ENCODE data around the gene BTNL9.
"Not testable (repeated sequence)": the region's sequence is repeated elsewhere in the genome, so short reads cannot be mapped to it uniquely, and the experiment has no call there.

The BTNL9 gene

DNA sequence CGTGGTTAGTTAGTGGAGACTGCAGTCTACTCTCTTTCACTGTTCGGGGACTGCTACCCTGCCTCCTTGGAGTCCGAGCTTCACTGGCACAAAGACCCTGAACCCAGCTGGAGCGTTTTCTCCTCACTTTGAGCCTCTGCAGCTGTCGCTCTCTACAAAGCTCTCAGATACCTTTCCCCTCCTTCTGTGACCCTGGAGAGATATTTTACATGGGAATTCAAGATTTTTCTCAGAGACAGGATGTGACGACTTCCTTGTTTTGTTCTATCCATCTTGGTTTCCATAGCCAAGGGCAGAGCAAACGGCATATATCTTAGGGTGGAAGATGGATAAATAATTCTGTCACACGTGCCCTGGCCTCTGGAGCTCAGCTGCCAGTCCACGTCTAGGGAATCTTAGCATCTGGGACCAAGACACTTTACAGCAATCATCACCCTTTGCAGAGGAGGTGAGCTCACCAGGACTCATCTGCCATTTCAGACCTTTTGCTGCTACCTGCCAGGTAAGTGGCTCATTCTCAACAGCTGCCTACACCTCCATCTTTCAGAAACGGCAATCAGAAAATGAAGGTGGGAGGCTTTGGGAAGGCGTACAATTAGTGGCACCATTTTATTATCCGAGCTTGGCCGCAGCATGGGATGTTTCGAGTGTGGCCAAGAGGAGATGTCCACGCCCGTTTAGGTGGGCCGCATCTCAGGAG, at the start of gene BTNL9:
TSS of gene BTNL9 (plus strand) at position 336 of the 700 bp plus-strand sequence. CDS start 5,224 bp downstream, outside the sequence.
- DNase-seq, result no peak

DNA sequence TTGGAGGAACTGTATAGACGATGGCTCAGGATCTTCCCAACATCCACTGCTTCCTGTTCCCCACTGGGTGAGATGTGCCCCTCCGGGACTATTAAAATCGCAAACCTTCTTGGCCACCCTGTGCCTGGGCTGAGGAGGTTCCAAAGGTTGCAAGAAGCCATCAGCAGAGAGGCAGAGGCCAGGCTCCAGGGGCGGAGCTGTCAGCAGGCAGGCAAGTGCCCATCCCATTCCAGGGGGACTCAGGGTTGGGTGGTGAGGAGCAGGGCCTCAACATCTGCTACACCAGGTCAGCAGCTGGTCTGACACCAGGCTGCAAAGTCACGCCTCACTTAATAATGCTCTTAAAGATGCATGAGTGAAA, 49.2 kb upstream of the BTNL9 start:
- DNase-seq, result no peak

DNA sequence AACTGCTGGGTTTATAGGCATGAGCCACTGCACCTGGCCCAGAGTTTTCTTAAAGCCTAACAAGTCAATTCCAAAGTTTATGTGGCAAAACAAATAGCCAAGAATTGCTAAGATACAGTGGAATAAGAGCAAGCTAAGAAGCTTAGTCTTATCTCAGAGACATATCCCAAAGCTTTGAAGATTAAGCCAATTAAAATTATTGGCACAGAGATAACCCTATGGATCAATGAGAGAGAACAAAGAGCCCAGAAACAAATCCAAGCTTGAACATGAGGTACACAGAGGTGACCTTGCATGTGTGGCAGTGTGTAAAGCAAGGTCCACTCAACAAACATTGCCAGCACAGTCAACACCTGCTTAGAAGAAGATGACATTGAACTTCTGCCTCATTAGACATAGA, 38.1 kb upstream of the BTNL9 start:
- DNase-seq, result no peak

DNA sequence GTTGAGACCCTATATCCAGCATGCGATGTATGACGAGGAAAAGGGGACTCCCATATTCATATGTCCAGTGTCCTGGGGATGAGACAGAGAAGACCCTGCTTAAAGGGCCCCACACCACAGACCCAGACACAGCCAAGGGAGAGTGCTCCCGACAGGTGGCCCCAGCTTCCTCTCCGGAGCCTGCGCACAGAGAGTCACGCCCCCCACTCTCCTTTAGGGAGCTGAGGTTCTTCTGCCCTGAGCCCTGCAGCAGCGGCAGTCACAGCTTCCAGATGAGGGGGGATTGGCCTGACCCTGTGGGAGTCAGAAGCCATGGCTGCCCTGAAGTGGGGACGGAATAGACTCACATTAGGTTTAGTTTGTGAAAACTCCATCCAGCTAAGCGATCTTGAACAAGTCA, 34.3 kb upstream of the BTNL9 start:
- DNase-seq, result no peak

DNA sequence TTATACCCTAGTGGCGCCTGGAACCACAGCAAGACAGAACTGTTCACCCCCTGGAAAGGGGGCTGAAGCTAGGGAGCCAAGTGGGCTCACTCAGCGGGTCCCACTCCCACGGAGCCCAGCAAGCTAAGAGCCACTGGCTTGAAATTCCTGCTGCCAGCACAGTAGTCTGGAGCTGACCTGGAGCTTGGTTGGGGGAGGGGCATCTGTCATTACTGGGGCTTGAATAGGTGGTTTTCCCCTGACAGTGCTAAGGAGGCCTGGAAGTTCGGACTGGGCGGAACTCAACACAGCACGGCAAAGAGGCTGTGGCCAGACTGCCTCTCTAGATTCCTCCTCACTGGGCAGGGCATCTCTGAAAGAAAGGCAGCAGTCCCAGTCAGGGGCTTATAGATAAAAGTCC, 31.9 kb upstream of the BTNL9 start:
- no peak for DNase-seq

DNA sequence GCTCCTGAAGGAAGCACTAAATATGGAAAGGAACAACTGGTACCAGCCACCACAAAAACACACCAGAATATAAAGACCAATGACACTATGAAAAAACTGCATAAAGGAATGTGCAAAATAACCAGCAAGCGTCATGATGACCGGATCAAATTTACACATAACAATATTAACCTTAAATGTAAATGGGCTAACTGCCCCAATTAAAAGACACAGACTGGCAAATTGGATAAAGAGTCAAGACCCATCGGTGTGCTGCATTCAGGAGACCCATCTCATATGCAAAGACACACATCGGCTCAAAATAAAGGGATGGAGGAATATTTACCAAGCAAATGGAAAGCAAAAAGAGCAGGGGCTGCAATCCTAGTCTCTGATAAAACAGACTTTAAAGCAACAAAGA, 30.0 kb upstream of the BTNL9 start:
- DNase-seq, result not testable (repeated sequence)

DNA sequence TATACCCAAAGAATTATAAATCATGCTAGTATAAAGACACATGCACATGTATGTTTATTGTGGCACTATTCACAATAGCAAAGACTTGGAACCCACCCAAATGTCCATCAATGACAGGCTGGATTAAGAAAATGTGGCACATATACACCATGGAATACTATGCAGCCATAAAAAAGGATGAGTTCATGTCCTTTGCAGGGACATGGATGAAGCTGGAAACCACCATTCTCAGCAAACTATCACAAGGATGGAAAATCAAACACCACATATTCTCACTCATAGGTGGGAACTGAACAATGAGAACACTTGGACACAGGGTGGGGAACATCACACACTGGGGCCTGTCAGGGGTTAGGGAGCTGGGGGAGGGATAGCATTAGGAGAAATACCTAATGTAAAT, 25.4 kb upstream of the BTNL9 start:
- DNase-seq, result not testable (repeated sequence)

DNA sequence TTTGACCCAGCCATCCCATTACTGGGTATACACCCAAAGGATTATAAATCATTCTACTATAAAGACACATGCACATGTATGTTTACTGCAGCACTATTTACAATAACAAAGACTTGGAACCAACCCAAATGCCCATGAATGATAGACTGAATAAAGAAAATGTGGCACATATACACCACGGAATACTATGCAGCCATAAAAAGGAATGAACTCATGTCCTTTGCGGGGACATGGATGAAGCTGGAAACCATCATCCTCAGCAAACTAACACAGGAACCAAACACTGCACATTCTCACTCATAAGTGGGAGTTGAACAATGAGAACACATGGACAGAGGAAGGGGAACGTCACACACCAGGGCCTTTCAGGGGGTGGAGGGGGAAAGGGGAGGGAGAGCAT, 22.6 kb upstream of the BTNL9 start:
- DNase-seq, result not testable (repeated sequence)

DNA sequence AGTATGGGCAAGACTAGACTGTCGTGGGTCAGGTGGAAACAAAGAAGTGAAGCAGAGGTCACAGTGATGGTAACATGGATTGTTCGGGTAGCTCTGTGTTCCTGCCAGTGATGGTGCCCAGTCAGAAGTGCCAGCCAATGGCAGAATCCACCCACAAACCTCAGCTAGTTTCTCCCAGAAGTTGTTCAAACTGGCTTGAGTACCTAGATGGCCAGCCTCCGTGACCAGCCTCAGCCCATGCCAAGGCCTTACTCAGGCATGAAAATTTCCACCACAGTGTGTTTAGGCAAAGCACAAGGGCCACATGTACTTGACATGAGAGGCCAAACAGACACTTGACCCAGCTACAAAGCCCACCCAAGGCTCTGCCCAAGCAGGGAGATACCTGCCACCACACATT, 19.4 kb upstream of the BTNL9 start:
- no peak for DNase-seq

DNA sequence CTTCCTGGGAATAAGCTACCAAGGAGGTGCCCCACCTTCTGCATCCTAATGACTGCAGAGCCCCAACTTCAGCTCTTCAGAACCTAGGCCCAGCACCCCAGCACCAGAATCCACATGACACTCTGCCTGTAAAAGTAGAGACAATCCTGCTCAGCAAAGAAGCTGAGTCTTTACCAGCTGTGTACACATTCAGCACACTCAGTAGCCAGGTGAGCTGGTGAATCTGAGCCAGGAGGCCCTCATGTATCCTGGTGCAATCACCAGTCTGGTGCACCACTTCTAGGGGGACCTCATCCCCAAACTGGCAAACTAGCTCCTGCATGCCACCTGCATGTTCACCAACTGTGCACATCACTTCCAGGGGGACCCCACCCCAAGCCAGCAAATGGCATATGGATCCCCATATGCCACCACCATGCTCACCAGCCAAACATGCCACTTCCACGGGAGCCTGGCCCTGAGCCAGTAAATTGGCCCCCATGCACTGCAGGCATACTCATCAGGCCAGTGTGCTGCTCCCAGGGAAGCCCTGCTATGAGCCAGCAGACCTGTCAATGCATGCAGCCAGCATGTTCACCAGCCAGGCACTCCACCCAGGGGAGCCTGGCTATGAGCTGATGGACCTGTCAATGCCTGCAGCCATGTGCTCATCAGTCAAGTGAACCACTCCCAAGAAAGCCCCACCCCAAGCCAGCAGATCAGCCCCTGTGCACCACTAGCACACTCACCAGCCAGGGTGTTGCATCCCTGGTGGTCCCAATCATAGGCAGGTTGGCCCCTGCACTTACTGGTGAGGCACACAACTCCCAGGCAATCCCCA, 15.6 kb upstream of the BTNL9 start:
- no peak for DNase-seq

DNA sequence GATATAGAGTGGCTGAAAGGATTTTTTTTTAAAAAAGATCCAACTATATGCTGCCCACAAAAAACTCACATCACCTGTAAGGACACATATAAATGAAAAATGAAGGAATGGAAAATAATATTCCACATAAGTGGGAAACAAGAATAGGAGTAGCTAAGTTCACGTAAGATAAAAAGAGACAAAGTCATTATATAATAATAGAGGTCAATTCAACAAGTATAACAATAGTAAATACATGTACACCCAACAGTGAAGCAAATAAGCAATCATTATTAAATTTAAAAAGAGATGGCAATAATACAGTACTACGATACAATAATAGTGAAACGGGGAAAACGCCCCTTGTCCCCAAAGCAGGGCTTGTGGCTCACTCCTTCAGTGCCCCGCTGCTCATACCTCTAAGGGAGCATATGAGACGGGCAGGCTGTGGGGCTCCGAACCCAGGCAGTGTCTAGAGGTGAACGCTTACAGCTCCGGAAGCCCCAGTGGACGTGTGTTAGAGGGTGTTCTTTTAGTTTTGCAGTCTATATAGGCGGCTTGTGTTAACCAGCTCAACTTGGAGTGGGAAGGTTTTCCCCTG, 12.5 kb upstream of the BTNL9 start:
- DNase-seq, result no peak

DNA sequence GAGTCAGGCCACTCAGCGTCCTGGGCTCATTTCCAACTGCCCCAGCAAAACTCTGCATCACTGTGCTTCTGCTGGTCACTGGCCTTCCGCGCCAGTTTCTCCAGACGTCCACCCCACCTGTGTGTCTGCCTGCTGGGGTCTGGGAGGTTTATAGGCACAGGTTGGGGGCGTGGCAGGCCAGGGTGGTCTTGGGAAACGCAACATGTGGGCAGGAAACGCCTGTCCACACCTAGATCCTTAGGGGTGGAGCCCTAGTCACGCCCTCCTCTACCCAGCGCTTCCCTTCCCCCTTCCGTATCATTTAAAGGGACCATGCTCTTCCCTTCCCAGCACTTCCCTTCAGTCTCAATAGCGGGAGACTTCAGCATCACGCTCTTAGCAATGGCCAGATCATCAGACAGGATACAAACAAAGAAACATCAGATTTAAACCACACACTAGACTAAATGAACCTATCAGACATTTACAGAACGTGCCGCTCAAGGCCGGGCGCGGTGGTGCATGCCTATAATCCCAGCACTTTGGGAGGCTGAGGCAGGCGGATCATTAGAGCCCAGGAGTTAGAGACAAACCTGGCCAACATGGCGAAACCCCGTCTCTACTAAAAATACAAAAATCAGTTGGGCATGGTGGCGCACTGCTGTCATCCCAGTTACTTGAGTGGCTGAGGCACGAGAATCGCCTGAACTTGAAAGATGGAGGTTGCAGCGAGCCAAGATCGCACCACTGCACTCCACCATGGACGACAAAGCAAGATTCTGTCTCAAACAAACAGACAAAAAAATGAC, 11.8 kb upstream of the BTNL9 start:
- no peak for DNase-seq

DNA sequence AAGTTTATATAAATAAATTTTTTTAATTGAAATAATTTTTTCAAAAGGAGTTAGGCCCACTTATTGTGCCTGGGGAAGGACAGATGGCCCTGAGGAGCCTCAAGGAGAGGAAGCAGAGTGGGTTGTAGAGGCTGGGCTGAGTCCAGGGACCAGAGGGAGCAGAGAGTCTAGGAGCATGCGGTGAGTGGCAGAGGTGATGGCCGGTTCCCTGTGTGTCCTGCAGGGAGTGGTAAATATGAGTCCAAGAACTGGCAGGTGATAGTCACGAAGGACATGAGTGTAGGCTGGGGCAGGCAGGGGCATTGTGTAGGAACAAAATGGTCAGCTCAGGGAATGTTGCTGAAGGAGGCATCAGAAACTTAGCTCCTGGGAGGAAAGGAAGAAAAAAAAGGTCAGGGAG, 8.3 kb upstream of the BTNL9 start:
- DNase-seq, result no peak

DNA sequence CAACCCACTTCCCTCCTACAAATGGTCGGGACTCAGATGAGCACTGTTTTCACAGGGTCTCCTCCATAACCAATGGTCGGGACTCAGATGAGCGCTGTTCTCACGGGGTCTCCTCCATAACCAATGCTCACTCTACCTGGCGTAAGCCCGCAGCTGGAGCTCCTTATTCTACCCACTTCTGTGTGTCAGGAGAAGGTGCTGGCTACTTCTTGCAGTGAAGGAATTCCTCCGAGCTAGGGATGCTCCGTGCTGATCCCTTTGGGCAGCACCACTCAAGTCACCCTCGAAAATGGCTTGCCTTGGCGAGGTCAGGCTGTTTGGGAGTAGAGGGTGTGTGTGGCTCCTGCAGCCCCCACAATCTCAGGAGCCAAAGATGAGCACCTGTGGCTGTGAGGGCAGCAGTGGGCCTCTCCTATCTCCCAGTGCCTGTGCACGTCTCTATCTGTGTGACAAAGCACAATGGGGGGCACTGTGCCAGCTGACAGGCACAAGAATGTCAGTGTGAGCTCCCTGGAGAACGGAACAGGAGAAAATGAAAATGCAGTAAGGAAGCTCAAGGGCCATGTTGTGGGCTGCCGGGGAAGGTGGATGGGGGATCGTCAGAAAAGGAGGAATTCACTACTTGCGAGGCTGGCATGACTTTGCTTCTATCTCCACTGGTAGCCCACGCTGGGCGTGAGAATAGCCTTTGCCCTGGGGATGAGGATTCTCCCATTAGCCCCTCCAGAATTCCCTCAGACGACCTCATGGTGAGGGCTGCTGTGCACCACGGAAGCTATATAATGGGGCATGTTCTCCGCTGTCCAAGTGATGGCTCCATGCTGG, 3.9 kb upstream of the BTNL9 start:
- DNase-seq, result no peak

DNA sequence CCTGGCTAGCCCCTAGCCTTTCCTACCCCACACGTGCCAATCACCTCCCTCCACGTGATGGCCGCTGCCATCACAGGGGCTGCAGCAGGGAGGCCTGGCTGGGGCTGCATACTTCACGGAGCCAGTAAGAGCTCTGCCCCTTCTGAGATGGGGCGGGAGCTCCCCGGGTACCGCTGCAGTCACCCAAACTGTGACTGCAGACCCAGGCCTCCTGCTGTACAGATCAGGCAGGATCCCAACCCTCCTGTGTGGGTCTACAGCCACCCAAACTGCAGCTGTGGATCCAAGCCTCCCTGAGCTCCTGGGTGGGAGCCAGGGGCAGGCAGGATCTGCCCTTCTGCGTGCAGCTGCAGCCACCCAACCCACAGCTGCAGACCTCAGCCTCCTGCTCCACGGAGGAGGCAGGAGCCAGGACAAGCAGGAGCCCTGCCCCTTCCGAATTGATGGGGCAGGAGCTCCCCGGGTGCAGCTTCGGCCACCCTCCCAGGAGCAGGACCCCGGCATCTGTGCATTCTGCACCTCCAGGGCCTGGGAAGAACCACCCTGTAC, 3.2 kb upstream of the BTNL9 start:
- no peak for DNase-seq

DNA sequence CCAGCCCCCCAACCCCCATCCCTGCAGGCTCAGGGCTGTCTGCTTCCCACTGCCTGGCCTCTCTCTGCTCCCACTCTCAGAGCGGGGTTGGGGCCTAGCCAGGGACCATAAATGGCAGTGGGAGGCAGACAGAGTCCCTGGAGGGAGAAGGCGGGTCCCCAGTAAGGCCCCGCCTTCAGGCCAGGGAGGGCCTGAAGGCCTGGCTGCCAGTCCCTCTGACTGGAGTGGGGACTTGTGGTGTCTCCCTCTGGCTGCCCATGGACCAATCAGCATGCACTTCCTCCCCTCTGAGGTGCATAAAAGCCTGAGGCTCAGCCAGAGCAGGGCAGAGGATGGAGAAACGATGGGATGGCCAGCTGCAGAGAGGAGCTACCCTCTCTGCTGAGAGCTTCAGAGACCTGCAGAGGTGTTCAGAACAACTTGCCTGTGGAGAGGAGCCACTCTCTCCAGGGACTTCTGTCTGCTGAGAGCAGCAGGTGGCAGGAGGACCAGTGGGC, 2.7 kb upstream of the BTNL9 start:
- no peak for DNase-seq

DNA sequence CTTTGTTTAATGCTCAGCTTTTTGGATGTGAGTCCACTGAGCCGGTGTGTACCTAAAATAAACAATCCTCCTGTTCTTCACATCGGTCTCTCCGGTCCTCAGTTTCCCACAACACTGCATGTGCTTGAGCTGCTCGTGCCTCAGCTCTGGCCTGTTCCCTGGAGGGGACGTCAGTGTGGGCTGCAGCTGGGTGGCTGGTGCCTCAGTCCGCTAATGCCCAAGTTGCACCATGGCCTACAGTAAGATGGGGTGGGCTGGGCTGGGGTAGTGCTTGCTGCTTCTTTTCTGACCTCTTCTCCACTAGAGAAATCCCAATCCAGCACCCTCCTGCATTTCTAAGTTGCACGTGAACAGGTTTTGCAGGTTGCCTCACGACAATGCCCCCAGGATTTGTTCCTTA, 595 bp upstream of the BTNL9 start:
- DNase-seq, result no peak

DNA sequence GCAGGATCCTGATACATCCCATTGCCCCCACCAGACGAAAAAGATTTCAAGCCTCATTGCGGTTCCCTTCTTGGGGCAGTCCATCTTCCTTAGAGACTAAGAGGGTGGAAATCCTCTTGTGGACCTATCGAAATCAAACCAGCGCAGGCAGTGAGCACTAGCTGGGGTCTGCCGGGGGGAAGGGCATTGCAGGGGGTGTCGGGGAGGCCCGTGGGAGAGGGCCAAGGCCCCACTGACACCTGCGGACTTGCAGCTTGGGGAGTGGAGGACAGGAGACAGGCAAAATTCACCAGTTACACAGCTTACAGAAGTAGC, 522 bp downstream of the BTNL9 start:
- DNase-seq, result no peak

DNA sequence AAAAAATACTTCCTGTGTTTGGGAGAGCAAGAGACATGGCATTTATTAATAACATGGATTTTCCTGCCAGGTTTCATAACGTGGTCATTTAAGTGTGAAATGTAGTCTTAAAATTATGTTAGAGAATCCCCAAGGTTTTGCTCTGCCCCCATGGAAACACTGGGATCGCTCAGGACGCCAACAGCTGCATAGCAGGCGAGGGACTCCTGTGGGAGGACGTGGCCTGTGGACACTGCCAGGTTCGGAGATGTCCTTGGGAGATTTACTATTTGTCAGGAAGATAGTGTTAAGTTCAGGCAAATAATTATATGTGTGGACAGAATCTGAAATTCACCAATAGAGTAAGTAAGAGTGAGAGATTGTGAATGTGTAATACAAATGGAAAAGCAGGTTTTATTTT, 977 bp downstream of the BTNL9 start:
- DNase-seq, result no peak

DNA sequence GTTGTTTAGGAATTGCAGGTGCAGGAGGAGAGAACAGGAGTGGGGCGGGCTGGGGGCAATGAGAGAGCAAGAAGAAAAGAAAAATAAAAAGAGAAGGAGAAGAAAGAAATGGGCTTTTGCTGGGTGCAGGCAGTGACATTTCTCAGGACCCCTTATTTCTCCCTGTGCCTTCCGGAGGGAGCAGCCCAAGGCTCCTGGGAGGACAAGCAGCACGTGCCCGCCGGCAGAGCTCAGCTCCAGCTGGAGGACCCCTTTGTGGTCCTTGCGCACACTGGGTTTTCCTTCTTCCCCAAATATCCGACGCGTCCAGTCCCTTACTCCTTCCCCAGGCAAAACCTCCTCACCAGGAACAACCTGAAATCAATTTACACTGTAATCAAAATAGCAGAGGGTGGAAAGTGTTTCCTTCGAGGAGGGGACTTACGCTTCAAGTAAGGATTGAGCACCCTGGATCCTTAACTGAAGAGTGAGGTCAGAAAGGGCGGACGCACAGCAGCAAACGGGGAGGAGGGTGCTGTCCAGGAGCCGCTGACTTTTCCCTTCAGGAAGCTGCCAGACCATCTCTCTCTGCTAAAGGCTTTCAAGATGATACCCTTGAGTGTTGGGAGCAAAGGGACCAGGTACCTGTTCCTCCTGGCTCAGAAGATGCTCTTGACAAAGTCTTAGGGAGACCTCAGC, 2.1 kb downstream of the BTNL9 start:
- DNase-seq, result no peak

DNA sequence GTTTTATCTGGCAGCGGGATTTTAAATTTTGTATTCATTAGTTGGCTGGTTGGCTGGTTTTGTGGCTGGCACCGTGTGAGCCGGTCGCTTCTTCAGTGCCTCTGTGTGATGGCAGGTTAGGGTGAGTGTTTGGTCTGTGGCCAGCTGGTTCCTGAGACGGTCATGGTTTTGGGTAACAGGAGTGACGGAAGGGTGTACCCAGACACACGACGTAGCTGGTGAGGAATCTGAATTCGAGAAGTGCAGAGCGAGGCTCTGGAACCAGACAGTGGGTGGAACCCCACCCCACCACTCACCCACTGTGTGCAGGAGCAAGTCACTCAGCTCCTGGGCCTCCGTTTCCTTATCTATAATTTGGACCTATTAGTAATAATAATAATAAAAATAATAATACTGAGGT, 2.7 kb downstream of the BTNL9 start:
- no peak for DNase-seq

Measured in activated CD4-positive, alpha-beta T cell treated with anti-CD3 and anti-CD28 coated beads, Interleukin-2, amount 50 U/mL, for 16 hours (primary cell).